Mammary epithelial cell (primary cell): ENCODE results near the gene HYAL2.

ENCODE experiments used
- CTCF ChIP-seq, 2 donors: IDR thresholded peaks in 1 of 2; conservative IDR thresholded peaks in 1 of 2; 2 replicates each; pipeline ENCODE4 v1.5.1; 2011 to 2012; ENCODE audit warnings: inconsistent platforms in 2 of 2, low read length in 2 of 2, mild to moderate bottlenecking in 2 of 2, control low read depth in 1 of 2, low read depth in 1 of 2; ENCODE audit not compliant: insufficient read depth in 1 of 2; ENCODE audit errors: extremely low read depth in 1 of 2
- EZH2 ChIP-seq: IDR thresholded peaks from 2 replicates; pipeline ENCODE4 v1.6.1; 2012; ENCODE audit warnings: low read length, inconsistent platforms, borderline replicate concordance

- TF ChIP-seq CTCF (conservative IDR thresholded peaks at IDR 0.05 in 1 of 2, IDR thresholded peaks at IDR 0.05 in 1 of 2; ENCODE audit: extremely low read depth in 1 of 2, insufficient read depth in 1 of 2, low read depth in 1 of 2, low read length in 2 of 2) (no peak), EZH2 (no peak)
Observed at GRCh38 chr3:50358355-50358910, 35.9 kb upstream of the HYAL2 start.
